ENCODE results near the gene ME2.

The ME2 gene

GRCh38 chr18:50886929-50887328 is 8.0 kb downstream of the ME2 start:
- no peak for TF ChIP-seq CTCF (conservative IDR thresholded peaks at IDR 0.05; ENCODE audit: control insufficient read depth, insufficient read depth, low read depth, low read length)
- no peak overlapping the region for H3K4me3 ChIP-seq (ENCODE audit: control insufficient read depth, low read depth, low read length)
- DNase-seq (ENCODE audit: low read depth) = no peak

GRCh38 chr18:50895350-50896045 is 16.6 kb downstream of the ME2 start:
- TF ChIP-seq CTCF (conservative IDR thresholded peaks at IDR 0.05; ENCODE audit: control insufficient read depth, insufficient read depth, low read depth, low read length) = no peak
- no peak overlapping the region for H3K4me3 ChIP-seq (ENCODE audit: control insufficient read depth, low read depth, low read length)
- DNase-seq (ENCODE audit: low read depth) = no peak

GRCh38 chr18:50896093-50896492 is 17.2 kb downstream of the ME2 start:
- no peak for TF ChIP-seq CTCF (conservative IDR thresholded peaks at IDR 0.05; ENCODE audit: control insufficient read depth, insufficient read depth, low read depth, low read length)
- no peak for DNase-seq (ENCODE audit: low read depth)
- H3K4me3 ChIP-seq (ENCODE audit: control insufficient read depth, low read depth, low read length) = no peak overlapping the region

GRCh38 chr18:50898919-50899318 is 20.0 kb downstream of the ME2 start:
- TF ChIP-seq CTCF (conservative IDR thresholded peaks at IDR 0.05; ENCODE audit: control insufficient read depth, insufficient read depth, low read depth, low read length) = no peak
- DNase-seq (ENCODE audit: low read depth) = no peak
- H3K4me3 ChIP-seq (ENCODE audit: control insufficient read depth, low read depth, low read length) = no peak overlapping the region

- H3K4me3 ChIP-seq (ENCODE audit: control insufficient read depth, low read depth, low read length) = no peak overlapping the region
- no peak for TF ChIP-seq CTCF (conservative IDR thresholded peaks at IDR 0.05; ENCODE audit: control insufficient read depth, insufficient read depth, low read depth, low read length)
- DNase-seq (ENCODE audit: low read depth) = no peak
Observed at GRCh38 chr18:50902797-50903196, 23.9 kb downstream of the ME2 start.

GRCh38 chr18:50906843-50907242 is 27.9 kb downstream of the ME2 start:
- no peak for DNase-seq (ENCODE audit: low read depth)
- no peak for TF ChIP-seq CTCF (conservative IDR thresholded peaks at IDR 0.05; ENCODE audit: control insufficient read depth, insufficient read depth, low read depth, low read length)
- no peak overlapping the region for H3K4me3 ChIP-seq (ENCODE audit: control insufficient read depth, low read depth, low read length)

- DNase-seq (ENCODE audit: low read depth) = no peak
- no peak for TF ChIP-seq CTCF (conservative IDR thresholded peaks at IDR 0.05; ENCODE audit: control insufficient read depth, insufficient read depth, low read depth, low read length)
- H3K4me3 ChIP-seq (ENCODE audit: control insufficient read depth, low read depth, low read length) = no peak overlapping the region
Observed at GRCh38 chr18:50909261-50909660, 30.3 kb downstream of the ME2 start.

Measured in fibroblast of mammary gland (primary cell).